Smooth muscle cell (in vitro differentiated cells): ENCODE results near the gene SLIT1. TPM values are rescaled to one million over a fixed set of nuclear protein-coding genes. Genes with fewer than 3 reads are reported as not detected.

Experiments used
- DNase-seq: peaks from one replicate; lab custom pipeline; 2025; ENCODE audit not compliant: unreplicated experiment; lab: John Stamatoyannopoulos, UW
- H2AFZ ChIP-seq: fragments of 200-600 bp; sonication (generic); 2 replicates; pipeline ENCODE4 v1.6.0; 2016; ENCODE audit warnings: antibody characterized with exemption, low read depth, mild to moderate bottlenecking
- H3F3A ChIP-seq: fragments of 200-600 bp; sonication (generic); 2 replicates; pipeline ENCODE4 v1.6.0; 2017; ENCODE audit warnings: antibody characterized with exemption, low read depth
- H3K27ac ChIP-seq: fragments of 200-600 bp; sonication (generic); 2 replicates; pipeline ENCODE4 v1.5.1; 2016; ENCODE audit warnings: low read depth, mild to moderate bottlenecking
- H3K27me3 ChIP-seq: fragments of 200-600 bp; sonication (generic); 2 replicates; pipeline ENCODE4 v1.6.1; 2016; ENCODE audit warnings: low read depth, mild to moderate bottlenecking
- H3K36me3 ChIP-seq: fragments of 200-600 bp; sonication (generic); 2 replicates; pipeline ENCODE4 v1.5.1; 2016; ENCODE audit warnings: low read depth
- H3K4me1 ChIP-seq: fragments of 200-600 bp; sonication (generic); 2 replicates; pipeline ENCODE4 v1.5.1; 2016; ENCODE audit warnings: low read depth
- H3K4me2 ChIP-seq: fragments of 200-600 bp; sonication (generic); 2 replicates; pipeline ENCODE4 v1.6.0; 2016; ENCODE audit warnings: mild to moderate bottlenecking
- H3K4me3 ChIP-seq: fragments of 200-600 bp; sonication (generic); 2 replicates; pipeline ENCODE4 v1.5.1; 2016; ENCODE audit warnings: mild to moderate bottlenecking
- H3K79me2 ChIP-seq: fragments of 200-600 bp; sonication (generic); 2 replicates; pipeline ENCODE4 v1.6.0; 2016; ENCODE audit warnings: low read depth, mild to moderate bottlenecking
- H3K9ac ChIP-seq: fragments of 200-600 bp; sonication (generic); 2 replicates; pipeline ENCODE4 v1.6.0; 2016; ENCODE audit warnings: low read depth
- H3K9me3 ChIP-seq: fragments of 200-600 bp; sonication (generic); replicated peaks from 2 replicates; pipeline ENCODE4 v1.5.1; 2016; ENCODE audit warnings: low read depth
- H4K20me1 ChIP-seq: fragments of 200-600 bp; sonication (generic); 2 replicates; pipeline ENCODE4 v1.6.0; 2016; ENCODE audit warnings: low read depth
- CTCF ChIP-seq: fragments of 200-600 bp; sonication (generic); IDR thresholded peaks from 2 replicates; pipeline ENCODE4 v1.5.1; 2017; ENCODE audit warnings: borderline replicate concordance, mild to moderate bottlenecking, antibody characterized with exemption; ENCODE audit not compliant: insufficient read depth, poor library complexity, severe bottlenecking
- WGBS: methylation state at CpG from one replicate; pipeline ENCODE4 v1.1.7; 2016; ENCODE audit warnings: low lambda C conversion rate; 5-methylcytosine and 5-hydroxymethylcytosine counted together
- polyA plus RNA-seq: library from polyadenylated mRNA; unstranded; fragments of >200 nt; fragmentation: Nextera tagmentation; extraction: Ambion mirVana; gene quantifications from 2 replicates; pipeline ENCODE4 v1.2.1, GENCODE V29; 2016
- total RNA-seq: library from RNA; depleted of rRNA; stranded (reverse); fragments of >200 nt; gene quantifications from 2 replicates; pipeline ENCODE4 v1.2.3, GENCODE V29; 2014

The SLIT1 gene
- total and polyA plus RNA-seq, 2 experiments from 2014 or later: 0.15 TPM; not detected in 1

- DNase-seq: no peak
- H4K20me1 ChIP-seq: no peaks in the 10 kb centered on the region
- no peaks in the 10 kb centered on the region for H3K4me1 ChIP-seq
- no peaks in the 10 kb centered on the region for H3F3A ChIP-seq
- H3K27ac ChIP-seq: no peak overlapping the region
- H3K9me3 ChIP-seq: no peaks in the 10 kb centered on the region
- H3K4me3 ChIP-seq: no peak overlapping the region
- no peak for TF ChIP-seq CTCF
- no peaks in the 10 kb centered on the region for H3K36me3 ChIP-seq
- WGBS: 100% methylated on average over 4 of the region's 4 CpGs
- H2AFZ ChIP-seq: no peak overlapping the region
- H3K79me2 ChIP-seq: no peaks in the 10 kb centered on the region
- no peak overlapping the region for H3K9ac ChIP-seq
- H3K27me3 ChIP-seq: peaks cover 43% of the 10 kb centered on the region
- H3K4me2 ChIP-seq: no peak overlapping the region
Observed at GRCh38 chr10:97175586-97175985, 10.2 kb downstream of the SLIT1 start.

GRCh38 chr10:97174941-97175340 lies 10.8 kb downstream of the SLIT1 start:
- TF ChIP-seq CTCF: no peak
- Histone ChIP-seq H3K36me3 (no peaks in the 10 kb centered on the region), H3K4me1 (no peaks in the 10 kb centered on the region), H2AFZ (no peak overlapping the region), H3K27ac (no peak overlapping the region), H3K79me2 (no peaks in the 10 kb centered on the region), H3K4me2 (no peak overlapping the region), H3F3A (no peaks in the 10 kb centered on the region), H3K9me3 (no peaks in the 10 kb centered on the region), H3K27me3 (peaks cover 36% of the 10 kb centered on the region), H3K4me3 (no peak overlapping the region), H3K9ac (no peak overlapping the region), H4K20me1 (no peaks in the 10 kb centered on the region)
- DNase-seq: no peak

GRCh38 chr10:97174276-97174775 lies 11.4 kb downstream of the SLIT1 start:
- Histone ChIP-seq H3K27ac (no peak overlapping the region), H2AFZ (no peak overlapping the region), H3K9ac (no peak overlapping the region), H3K4me1 (no peaks in the 10 kb centered on the region), H3K36me3 (no peaks in the 10 kb centered on the region), H3K9me3 (no peaks in the 10 kb centered on the region), H3K4me2 (no peak overlapping the region), H3K79me2 (no peaks in the 10 kb centered on the region), H4K20me1 (no peaks in the 10 kb centered on the region), H3K4me3 (no peak overlapping the region), H3K27me3 (peaks cover 33% of the 10 kb centered on the region), H3F3A (no peaks in the 10 kb centered on the region)
- no peak for DNase-seq
- WGBS: 94% methylated on average over 5 of the region's 5 CpGs
- no peak for TF ChIP-seq CTCF

- DNase-seq: no peak
- H3K9ac ChIP-seq: no peak overlapping the region
- no peaks in the 10 kb centered on the region for H3K9me3 ChIP-seq
- H3K4me3 ChIP-seq: no peak overlapping the region
- 90% methylated on average over 5 of the region's 6 CpGs for WGBS
- H3F3A ChIP-seq: no peaks in the 10 kb centered on the region
- H3K79me2 ChIP-seq: no peaks in the 10 kb centered on the region
- H3K4me2 ChIP-seq: no peak overlapping the region
- no peaks in the 10 kb centered on the region for H4K20me1 ChIP-seq
- no peaks in the 10 kb centered on the region for H3K4me1 ChIP-seq
- TF ChIP-seq CTCF: no peak
- no peak overlapping the region for H2AFZ ChIP-seq
- no peak overlapping the region for H3K27ac ChIP-seq
- no peaks in the 10 kb centered on the region for H3K36me3 ChIP-seq
- peaks cover 20% of the 10 kb centered on the region for H3K27me3 ChIP-seq
Observed at GRCh38 chr10:97173036-97173435, 12.7 kb downstream of the SLIT1 start.
